ENCODE data around the gene CNBP. TPM values are rescaled to one million over a fixed set of nuclear protein-coding genes. Genes with fewer than 3 reads are reported as not detected.

Gene CNBP
- total and polyA plus RNA-seq, 10 of the 15 experiments (the other 5 are each of a cell fraction or from before 2014, with no cell fraction given) = 300 to 719 (median 439) TPM

DNA sequence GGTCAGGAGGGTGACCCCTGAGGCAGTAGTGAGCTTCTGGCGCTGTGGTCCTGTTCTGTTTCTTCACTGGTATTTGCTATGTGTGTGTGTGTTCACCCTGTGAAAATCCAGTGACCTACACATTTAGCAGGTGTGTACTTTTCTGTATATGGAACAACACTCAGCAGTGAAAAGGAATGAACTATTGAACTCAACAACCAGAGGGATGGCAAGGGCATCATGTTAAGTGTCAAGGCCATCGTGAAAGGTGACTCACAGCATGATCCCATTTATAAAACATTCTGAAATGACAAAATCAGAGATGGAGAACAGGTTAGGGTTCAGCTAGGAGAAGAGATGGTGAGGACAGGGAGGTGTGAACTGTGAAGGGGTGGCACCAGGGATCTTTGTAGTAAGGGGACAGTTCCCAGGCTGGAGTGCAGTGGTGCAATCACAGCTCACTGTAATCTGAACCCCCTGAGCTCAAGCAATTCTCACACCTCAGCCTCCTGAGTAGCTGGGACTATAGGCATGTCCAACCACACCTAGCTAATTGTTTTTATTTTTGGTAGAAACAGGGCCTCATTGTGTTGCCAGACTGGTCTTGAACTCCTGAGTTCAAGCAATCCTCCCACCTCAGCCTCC, 52.1 kb downstream of the CNBP start (continued):
- TF ChIP-seq, protein P1, sequence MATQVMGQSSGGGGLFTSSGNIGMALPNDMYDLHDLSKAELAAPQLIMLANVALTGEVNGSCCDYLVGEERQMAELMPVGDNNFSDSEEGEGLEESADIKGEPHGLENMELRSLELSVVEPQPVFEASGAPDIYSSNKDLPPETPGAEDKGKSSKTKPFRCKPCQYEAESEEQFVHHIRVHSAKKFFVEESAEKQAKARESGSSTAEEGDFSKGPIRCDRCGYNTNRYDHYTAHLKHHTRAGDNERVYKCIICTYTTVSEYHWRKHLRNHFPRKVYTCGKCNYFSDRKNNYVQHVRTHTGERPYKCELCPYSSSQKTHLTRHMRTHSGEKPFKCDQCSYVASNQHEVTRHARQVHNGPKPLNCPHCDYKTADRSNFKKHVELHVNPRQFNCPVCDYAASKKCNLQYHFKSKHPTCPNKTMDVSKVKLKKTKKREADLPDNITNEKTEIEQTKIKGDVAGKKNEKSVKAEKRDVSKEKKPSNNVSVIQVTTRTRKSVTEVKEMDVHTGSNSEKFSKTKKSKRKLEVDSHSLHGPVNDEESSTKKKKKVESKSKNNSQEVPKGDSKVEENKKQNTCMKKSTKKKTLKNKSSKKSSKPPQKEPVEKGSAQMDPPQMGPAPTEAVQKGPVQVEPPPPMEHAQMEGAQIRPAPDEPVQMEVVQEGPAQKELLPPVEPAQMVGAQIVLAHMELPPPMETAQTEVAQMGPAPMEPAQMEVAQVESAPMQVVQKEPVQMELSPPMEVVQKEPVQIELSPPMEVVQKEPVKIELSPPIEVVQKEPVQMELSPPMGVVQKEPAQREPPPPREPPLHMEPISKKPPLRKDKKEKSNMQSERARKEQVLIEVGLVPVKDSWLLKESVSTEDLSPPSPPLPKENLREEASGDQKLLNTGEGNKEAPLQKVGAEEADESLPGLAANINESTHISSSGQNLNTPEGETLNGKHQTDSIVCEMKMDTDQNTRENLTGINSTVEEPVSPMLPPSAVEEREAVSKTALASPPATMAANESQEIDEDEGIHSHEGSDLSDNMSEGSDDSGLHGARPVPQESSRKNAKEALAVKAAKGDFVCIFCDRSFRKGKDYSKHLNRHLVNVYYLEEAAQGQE (IDR thresholded peaks at IDR 0.05; ENCODE audit: low read depth, low read length) = no peak

DNA sequence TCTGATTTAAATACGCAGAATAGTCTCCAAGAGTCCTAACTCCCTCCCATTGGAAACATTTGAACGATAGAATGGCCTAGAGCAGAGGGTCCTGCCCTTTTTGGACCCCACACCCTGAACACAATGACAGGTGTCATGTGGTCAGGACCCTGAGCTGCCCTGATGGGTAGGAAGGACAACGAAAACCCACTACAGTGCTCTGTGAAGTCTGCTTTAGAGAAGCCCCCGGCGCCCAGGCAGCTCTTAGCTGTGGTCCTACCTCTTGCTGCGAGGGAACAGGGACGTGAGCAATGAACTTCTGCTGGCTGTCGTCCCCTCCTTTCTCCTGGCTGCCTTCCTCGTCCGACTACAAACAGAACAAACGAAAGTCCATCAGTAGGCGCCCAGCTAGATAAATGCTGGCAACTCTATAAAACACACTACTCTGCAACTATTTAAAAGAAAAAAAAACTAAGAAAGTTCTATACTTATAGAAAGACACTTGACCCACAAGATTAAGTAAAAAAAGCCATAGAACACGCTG, 53.3 kb downstream of the CNBP start:
- Histone ChIP-seq H3K4me1 (ENCODE audit: control insufficient read depth, insufficient read depth, low read length) (no peaks in the 10 kb centered on the region), H3K36me3 (ENCODE audit: control insufficient read depth in 2 of 2, insufficient read depth in 2 of 2, low read length in 1 of 2) (peaks cover 14 to 23% of the 10 kb centered on the region in 2 experiments; a peak in 3 of 4 replicates), H3K79me2 (ENCODE audit: control insufficient read depth, insufficient read depth, low read length) (no peaks in the 10 kb centered on the region), H3K27ac (ENCODE audit: control insufficient read depth, insufficient read depth) (no peak overlapping the region), H3K4me2 (ENCODE audit: control insufficient read depth, insufficient read depth) (no peak overlapping the region), H3K4me3 (no peak overlapping the region), H4K20me1 (ENCODE audit: control insufficient read depth, insufficient read depth) (no peaks in the 10 kb centered on the region), H3K27me3 (replicated peaks in 1 of 2; ENCODE audit: control insufficient read depth in 2 of 2, insufficient read depth in 2 of 2, low read length in 1 of 2) (no peaks in the 10 kb centered on the region), H3K9ac (ENCODE audit: control insufficient read depth, insufficient read depth, low read length) (no peak overlapping the region), H3K9me3 (replicated peaks; ENCODE audit: control insufficient read depth, insufficient read depth, low read length) (no peaks in the 10 kb centered on the region), H2AFZ (ENCODE audit: control insufficient read depth, low read depth, low read length) (no peak overlapping the region)
- SMC1A ChIA-PET (ENCODE audit: uncharacterized antibody, unreplicated experiment) = no interaction called here
- intact Hi-C loops (cut with micrococcal nuclease; ENCODE audit: unreplicated experiment) (no loop called here), in situ Hi-C loops (cut with MboI) (no loop called here)
- POLR2A ChIA-PET = no interaction called here
- BruUV-seq (replicated peaks) = no TSS peak
- FAIRE-seq (no peak), ATAC-seq (no peak), DNase-seq (ENCODE audit: low read depth, low spot score) (no peak)
- CTCF ChIA-PET = no interaction called here
- RAD21 ChIA-PET (ENCODE audit: unreplicated experiment) = no interaction called here
- 97% methylated on average over 13 of the region's 13 CpGs for WGBS (ENCODE audit: insufficient coverage, insufficient replicate concordance, low lambda C conversion rate, missing lambda C conversion rate)
- TF ChIP-seq, protein P2, sequence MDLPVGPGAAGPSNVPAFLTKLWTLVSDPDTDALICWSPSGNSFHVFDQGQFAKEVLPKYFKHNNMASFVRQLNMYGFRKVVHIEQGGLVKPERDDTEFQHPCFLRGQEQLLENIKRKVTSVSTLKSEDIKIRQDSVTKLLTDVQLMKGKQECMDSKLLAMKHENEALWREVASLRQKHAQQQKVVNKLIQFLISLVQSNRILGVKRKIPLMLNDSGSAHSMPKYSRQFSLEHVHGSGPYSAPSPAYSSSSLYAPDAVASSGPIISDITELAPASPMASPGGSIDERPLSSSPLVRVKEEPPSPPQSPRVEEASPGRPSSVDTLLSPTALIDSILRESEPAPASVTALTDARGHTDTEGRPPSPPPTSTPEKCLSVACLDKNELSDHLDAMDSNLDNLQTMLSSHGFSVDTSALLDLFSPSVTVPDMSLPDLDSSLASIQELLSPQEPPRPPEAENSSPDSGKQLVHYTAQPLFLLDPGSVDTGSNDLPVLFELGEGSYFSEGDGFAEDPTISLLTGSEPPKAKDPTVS (IDR thresholded peaks at IDR 0.05; ENCODE audit: low read depth, low read length) = no peak
- TF ChIP-seq, protein P3, sequence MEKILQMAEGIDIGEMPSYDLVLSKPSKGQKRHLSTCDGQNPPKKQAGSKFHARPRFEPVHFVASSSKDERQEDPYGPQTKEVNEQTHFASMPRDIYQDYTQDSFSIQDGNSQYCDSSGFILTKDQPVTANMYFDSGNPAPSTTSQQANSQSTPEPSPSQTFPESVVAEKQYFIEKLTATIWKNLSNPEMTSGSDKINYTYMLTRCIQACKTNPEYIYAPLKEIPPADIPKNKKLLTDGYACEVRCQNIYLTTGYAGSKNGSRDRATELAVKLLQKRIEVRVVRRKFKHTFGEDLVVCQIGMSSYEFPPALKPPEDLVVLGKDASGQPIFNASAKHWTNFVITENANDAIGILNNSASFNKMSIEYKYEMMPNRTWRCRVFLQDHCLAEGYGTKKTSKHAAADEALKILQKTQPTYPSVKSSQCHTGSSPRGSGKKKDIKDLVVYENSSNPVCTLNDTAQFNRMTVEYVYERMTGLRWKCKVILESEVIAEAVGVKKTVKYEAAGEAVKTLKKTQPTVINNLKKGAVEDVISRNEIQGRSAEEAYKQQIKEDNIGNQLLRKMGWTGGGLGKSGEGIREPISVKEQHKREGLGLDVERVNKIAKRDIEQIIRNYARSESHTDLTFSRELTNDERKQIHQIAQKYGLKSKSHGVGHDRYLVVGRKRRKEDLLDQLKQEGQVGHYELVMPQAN (conservative IDR thresholded peaks at IDR 0.05) = no peak
- no peak for TF ChIP-seq NR2C1 (IDR thresholded peaks at IDR 0.05)
- TF ChIP-seq, protein P4, sequence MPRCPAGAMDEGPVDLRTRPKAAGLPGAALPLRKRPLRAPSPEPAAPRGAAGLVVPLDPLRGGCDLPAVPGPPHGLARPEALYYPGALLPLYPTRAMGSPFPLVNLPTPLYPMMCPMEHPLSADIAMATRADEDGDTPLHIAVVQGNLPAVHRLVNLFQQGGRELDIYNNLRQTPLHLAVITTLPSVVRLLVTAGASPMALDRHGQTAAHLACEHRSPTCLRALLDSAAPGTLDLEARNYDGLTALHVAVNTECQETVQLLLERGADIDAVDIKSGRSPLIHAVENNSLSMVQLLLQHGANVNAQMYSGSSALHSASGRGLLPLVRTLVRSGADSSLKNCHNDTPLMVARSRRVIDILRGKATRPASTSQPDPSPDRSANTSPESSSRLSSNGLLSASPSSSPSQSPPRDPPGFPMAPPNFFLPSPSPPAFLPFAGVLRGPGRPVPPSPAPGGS (IDR thresholded peaks at IDR 0.05; ENCODE audit: borderline replicate concordance, insufficient read depth, low read depth, low read length, poor library complexity, severe bottlenecking) = no peak
- TF ChIP-seq JUND (IDR thresholded peaks at IDR 0.05; ENCODE audit: low read depth, low read length) = no peak
- no peak for TF ChIP-seq ZBED1 (IDR thresholded peaks at IDR 0.05; ENCODE audit: borderline replicate concordance)
- no peak for TF ChIP-seq CHD1 (IDR thresholded peaks at IDR 0.05; ENCODE audit: low read depth, low read length)
- TF ChIP-seq NRF1 (conservative IDR thresholded peaks at IDR 0.05; ENCODE audit: low read depth, low read length) = no peak
- TF ChIP-seq STAT1 (conservative IDR thresholded peaks at IDR 0.05) = no peak
- TF ChIP-seq, protein P5, sequence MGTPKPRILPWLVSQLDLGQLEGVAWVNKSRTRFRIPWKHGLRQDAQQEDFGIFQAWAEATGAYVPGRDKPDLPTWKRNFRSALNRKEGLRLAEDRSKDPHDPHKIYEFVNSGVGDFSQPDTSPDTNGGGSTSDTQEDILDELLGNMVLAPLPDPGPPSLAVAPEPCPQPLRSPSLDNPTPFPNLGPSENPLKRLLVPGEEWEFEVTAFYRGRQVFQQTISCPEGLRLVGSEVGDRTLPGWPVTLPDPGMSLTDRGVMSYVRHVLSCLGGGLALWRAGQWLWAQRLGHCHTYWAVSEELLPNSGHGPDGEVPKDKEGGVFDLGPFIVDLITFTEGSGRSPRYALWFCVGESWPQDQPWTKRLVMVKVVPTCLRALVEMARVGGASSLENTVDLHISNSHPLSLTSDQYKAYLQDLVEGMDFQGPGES (IDR thresholded peaks at IDR 0.05) = no peak

Measured in GM12878 (cell line).